Heart left ventricle (tissue), 16 donors: ENCODE results near the gene CCL27. TPM values are rescaled to one million over a fixed set of nuclear protein-coding genes. Genes with fewer than 3 reads are reported as not detected.
A peak's percentile ranks its signal among the peaks of the same experiment; 100 is the strongest.

ENCODE experiments used
- ATAC-seq, 4 donors: fragments of 200-7000 bp; cut with Tn5 transposase; one replicate each; pipeline ENCODE4 v1.9.1; 2020 to 2022; ENCODE audit warnings: moderate library complexity in 4 of 4, mild to moderate bottlenecking in 3 of 4, moderate number of reproducible peaks in 1 of 4
- DNase-seq, 5 donors: peaks; one replicate each; pipeline ENCODE4 v3.0.0-alpha.2; 2020
- H3K27ac ChIP-seq, 12 donors: fragments of 200-600 bp; sonication (generic) in 4 of 12; one replicate each; pipeline versions ENCODE4 v1.5.0 to v1.8.0; 2016 to 2022; ENCODE audit warnings: mild to moderate bottlenecking in 2 of 12
- H3K27me3 ChIP-seq, 9 donors: fragments of 200-600 bp; sonication (generic) in 2 of 9; one replicate each; pipeline versions ENCODE4 v1.5.1 to v1.8.0; 2016 to 2022; ENCODE audit warnings: mild to moderate bottlenecking in 3 of 9
- H3K36me3 ChIP-seq, 9 donors: fragments of 200-600 bp; sonication (generic) in 2 of 9; one replicate each; pipeline versions ENCODE4 v1.5.0 to v1.8.0; 2018 to 2022; ENCODE audit warnings: mild to moderate bottlenecking in 2 of 9
- H3K4me1 ChIP-seq, 12 donors: fragments of 200-600 bp; sonication (generic) in 4 of 12; one replicate each; pipeline versions ENCODE4 v1.5.0 to v1.8.0; 2016 to 2022; ENCODE audit warnings: mild to moderate bottlenecking in 3 of 12
- H3K4me3 ChIP-seq, 12 donors: fragments of 200-600 bp; sonication (generic) in 4 of 12; one replicate each; pipeline versions ENCODE4 v1.5.0 to v1.8.0; 2017 to 2022; ENCODE audit warnings: mild to moderate bottlenecking in 9 of 12, moderate library complexity in 4 of 12
- H3K9me3 ChIP-seq, 12 donors: fragments of 200-600 bp; sonication (generic) in 4 of 12; one replicate each; pipeline versions ENCODE4 v1.5.0 to v1.8.0; 2016 to 2022; ENCODE audit warnings: mild to moderate bottlenecking in 1 of 12
- CTCF ChIP-seq, 12 donors: fragments of 200-600 bp; sonication (generic) in 4 of 12; IDR thresholded peaks; one replicate each; pipeline versions ENCODE4 v1.5.0 to v1.8.0; 2018 to 2022; ENCODE audit warnings: antibody characterized with exemption in 12 of 12, mild to moderate bottlenecking in 5 of 12
- POLR2A ChIP-seq, 2 donors: fragments of 450-650 bp; IDR thresholded peaks; one replicate each; pipeline ENCODE4 v1.6.1; 2017; ENCODE audit warnings: antibody characterized with exemption in 2 of 2, mild to moderate bottlenecking in 2 of 2, moderate library complexity in 2 of 2
- WGBS, 4 donors: extraction: QIAGEN DNeasy Blood & Tissue Kit in 2 of 4; methylation state at CpG; one replicate each; pipeline versions ENCODE4 v1.1.5 to v1.1.7; 2013 to 2018; 5-methylcytosine and 5-hydroxymethylcytosine counted together
- intact Hi-C, 10 donors: fragments of 100-400 bp; cut with DNase I; formaldehyde crosslinking; loops; one replicate each; pipeline versions ENCODE4 v1.11.1 to v1.14.2; 2022
- polyA plus RNA-seq, 2 donors: library from polyadenylated mRNA; stranded (reverse); fragments of 200-250 nt; gene quantifications; one replicate each; pipeline ENCODE4 v1.2.3, GENCODE V29; 2013
- total RNA-seq, 9 donors: library from RNA; depleted of rRNA in 2 of 9; stranded (reverse); fragments of >200 nt in 2 of 9; fragmentation: NEBNext Ultra II Directional in 3 of 9; extraction: Animal tissue kit (Norgen Biotek cat#: 25700) in 3 of 9; gene quantifications; one replicate each; pipeline versions ENCODE4 v1.1.0 to v1.2.4, GENCODE V29; 2016 to 2023
- donor health status: ischemic (EF 13 %, LVEDD 7.1; RV severe dilation, severe dysfunction).
- donor health status: healthy with polysubstance abuse.
- donor health status: DM: no; HTN: yes; CAD: no.
- donor health status: DM: no; HTN: no; CAD: no.
- donor health status: ischemic (EF 25% LVEDD 6.9; RV normal size, moderate dysfunction).
- donor health status: ischemic (EF 25% LVEDD 5.7; RV mildly dilated, moderate dysfunction).
- donor health status: healthy.
- donor health status: DM: yes; HTN: yes; CAD: no.
- donor health status: ischemic (EF 35%, LVEDD 5.7; RV mildly dilated, moderate dysfunction).
- donor health status: nonischemic (EF 11% LVEDD 7.7; RV severe dilation, severe dysfunction).
- donor health status: DM: yes; HTN: yes; CAD: no.
- donor health status: PGD.
- donor health status: ischemic (EF 29% LVEDD 5.4; RV normal size, mild dysfunction).
- donor health status: nonischemic (EF 23%, LVEDD 6.1; RV moderate dilation, normal function).

Gene CCL27
- total and polyA plus RNA-seq, 11 donors, result 0.35 to 0.57 (median 0.40) TPM; not detected in 8

GRCh38 chr9:34655394-34655793 lies 7.1 kb downstream of the CCL27 start:
- 67 to 74% (median 69%) methylated on average over 5 of the region's 5 CpGs for WGBS, 4 donors
- no peak for TF ChIP-seq POLR2A (IDR thresholded peaks at IDR 0.05)
- peaks cover 7 to 61% (median 43%) of the 10 kb centered on the region in 12 donors for H3K4me1 ChIP-seq
- no peaks in the 10 kb centered on the region for H3K9me3 ChIP-seq
- H3K4me3 ChIP-seq, result no peak overlapping the region
- peaks cover 0 to 27% (median 10%) of the 10 kb centered on the region in 9 donors for H3K36me3 ChIP-seq
- intact Hi-C loops, result no loop called here
- H3K27me3 ChIP-seq, result no peaks in the 10 kb centered on the region
- DNase-seq (no peak), ATAC-seq (no peak)
- peak overlapping the region in 10 of 12 donors; percentile 55 to 95 (median 86) for H3K27ac ChIP-seq

- ATAC-seq (peak; percentile 47 to 81 (median 67)), DNase-seq (peak; percentile 81 to 88 (median 83))
- Histone ChIP-seq H3K27ac (peak overlapping the region; percentile 43 to 95 (median 86)), H3K27me3 (no peaks in the 10 kb centered on the region), H3K4me3 (peak overlapping the region in 3 of 12 donors; percentile 22 to 61 (median 24)), H3K9me3 (no peaks in the 10 kb centered on the region), H3K4me1 (peaks cover 7 to 61% (median 43%) of the 10 kb centered on the region in 12 donors), H3K36me3 (peaks cover 0 to 22% (median 10%) of the 10 kb centered on the region in 9 donors)
- TF ChIP-seq CTCF (IDR thresholded peaks at IDR 0.05) (no peak), POLR2A (IDR thresholded peaks at IDR 0.05) (no peak)
- 29 to 49% (median 40%) methylated on average over 10 to 11 of the region's 11 CpGs for WGBS, 4 donors
- intact Hi-C loops, result loop anchor here in 1 of 10 donors (5.0 kb wide), 1 partner anchor 48 kb away; no protein-coding TSS in a partner anchor
Observed at GRCh38 chr9:34654323-34655051, 8.0 kb downstream of the CCL27 start.

GRCh38 chr9:34653151-34654072 lies 9.0 kb downstream of the CCL27 start:
- ATAC-seq, result peak in 3 of 4 donors; percentile 2 to 3 (median 2)
- Histone ChIP-seq H3K4me3 (peak overlapping the region in 10 of 12 donors; percentile 35 to 65 (median 58)), H3K27me3 (no peaks in the 10 kb centered on the region), H3K9me3 (no peaks in the 10 kb centered on the region), H3K27ac (peak overlapping the region; percentile 43 to 95 (median 86)), H3K36me3 (peaks cover 0 to 31% (median 21%) of the 10 kb centered on the region in 9 donors), H3K4me1 (peaks cover 7 to 67% (median 45%) of the 10 kb centered on the region in 12 donors)
- DNase-seq, result peak in 1 of 5 donors; percentile 40
- intact Hi-C loops, result loop anchor here in 1 of 10 donors (5.0 kb wide), 1 partner anchor 49 kb away; no protein-coding TSS in a partner anchor
- TF ChIP-seq CTCF (IDR thresholded peaks at IDR 0.05), result no peak
- no peak for TF ChIP-seq POLR2A (IDR thresholded peaks at IDR 0.05)
- 26 to 49% (median 30%) methylated on average over 10 to 11 of the region's 11 CpGs for WGBS, 4 donors

- Histone ChIP-seq H3K4me1 (peaks cover 7 to 75% (median 53%) of the 10 kb centered on the region in 12 donors), H3K36me3 (peaks cover 0 to 29% (median 24%) of the 10 kb centered on the region in 9 donors), H3K27ac (peak overlapping the region; percentile 36 to 95 (median 86)), H3K9me3 (no peaks in the 10 kb centered on the region), H3K27me3 (no peaks in the 10 kb centered on the region), H3K4me3 (peak overlapping the region; percentile 35 to 65 (median 54))
- DNase-seq, result no peak
- no peak for TF ChIP-seq CTCF (IDR thresholded peaks at IDR 0.05)
- TF ChIP-seq POLR2A (IDR thresholded peaks at IDR 0.05), result no peak
- ATAC-seq, result no peak
- intact Hi-C loops, result loop anchor here in 1 of 10 donors (5.0 kb wide), 1 partner anchor 50 kb away; no protein-coding TSS in a partner anchor
- WGBS, 4 donors, result 10 to 17% (median 11%) methylated on average over 5 of the region's 5 CpGs
Observed at GRCh38 chr9:34652602-34653000, 9.9 kb downstream of the CCL27 start.
